GM20431 (cell line): Measurements from ENCODE around the gene MAP3K7CL.

ENCODE experiments used
- in situ Hi-C: fragments of 300-500 bp; cut with MseI, MboI; formaldehyde crosslinking; loops from one replicate; pipeline ENCODE4 v1.15.0; 2020; ENCODE audit warnings: low sequenced_read_pairs; ENCODE audit not compliant: unreplicated experiment

MAP3K7CL gene

GRCh38 chr21:29190923-29191331, 60.5 kb downstream of the MAP3K7CL start:
- in situ Hi-C loops, result no loop called here

- in situ Hi-C loops, result no loop called here
Observed at GRCh38 chr21:29193072-29193471, 62.6 kb downstream of the MAP3K7CL start.

GRCh38 chr21:29193901-29194300, 63.5 kb downstream of the MAP3K7CL start:
- in situ Hi-C loops, result no loop called here

- in situ Hi-C loops, result no loop called here
Observed at GRCh38 chr21:29194342-29194741, 63.9 kb downstream of the MAP3K7CL start.

GRCh38 chr21:29194847-29195246, 64.4 kb downstream of the MAP3K7CL start:
- in situ Hi-C loops, result no loop called here

- in situ Hi-C loops, result no loop called here
Observed at GRCh38 chr21:29195981-29196669, 65.7 kb downstream of the MAP3K7CL start.

GRCh38 chr21:29196670-29197191, 66.3 kb downstream of the MAP3K7CL start:
- in situ Hi-C loops, result no loop called here

- in situ Hi-C loops, result no loop called here
Observed at GRCh38 chr21:29201186-29201585, 70.7 kb downstream of the MAP3K7CL start.

- in situ Hi-C loops, result no loop called here
Observed at GRCh38 chr21:29205009-29205408, 74.6 kb downstream of the MAP3K7CL start.

DNA sequence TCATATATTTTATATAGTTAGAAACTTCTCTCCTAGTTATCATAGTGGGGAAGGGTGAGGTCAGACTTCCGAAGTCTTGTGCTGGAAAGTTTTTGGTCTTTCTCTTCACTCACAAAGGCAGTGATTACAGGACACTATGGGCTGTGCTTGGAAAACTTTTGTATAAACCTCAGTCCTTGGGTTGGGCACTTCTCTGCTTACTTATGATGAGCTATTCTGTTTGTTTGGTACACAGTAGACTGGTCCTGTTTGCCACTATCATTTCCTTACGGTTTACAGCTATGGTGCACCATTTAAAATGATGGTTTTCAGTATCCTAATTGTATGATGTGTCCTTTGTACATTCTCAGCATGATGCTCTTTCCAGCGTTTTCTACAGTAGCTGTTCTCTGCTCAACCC, 75.5 kb downstream of the MAP3K7CL start:
- in situ Hi-C loops, result no loop called here

DNA sequence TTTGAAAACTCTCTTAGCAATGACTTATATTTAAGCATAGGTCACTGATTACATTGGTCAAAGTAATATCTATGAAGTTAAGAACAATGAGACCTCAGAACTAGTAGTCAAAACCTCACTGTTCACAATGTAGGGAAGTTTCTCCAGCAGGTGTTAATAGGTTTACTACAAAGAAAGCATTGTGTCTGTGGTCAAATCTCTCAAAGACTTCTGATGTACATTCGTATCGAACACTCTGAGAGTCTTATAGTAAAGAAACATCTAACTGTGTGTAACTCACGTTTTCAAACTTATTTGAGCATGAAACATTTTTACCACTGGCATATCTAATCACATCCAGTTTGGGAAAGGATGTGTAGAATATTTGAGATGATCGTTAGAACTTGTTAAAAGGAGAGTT, 76.0 kb downstream of the MAP3K7CL start:
- in situ Hi-C loops, result no loop called here

DNA sequence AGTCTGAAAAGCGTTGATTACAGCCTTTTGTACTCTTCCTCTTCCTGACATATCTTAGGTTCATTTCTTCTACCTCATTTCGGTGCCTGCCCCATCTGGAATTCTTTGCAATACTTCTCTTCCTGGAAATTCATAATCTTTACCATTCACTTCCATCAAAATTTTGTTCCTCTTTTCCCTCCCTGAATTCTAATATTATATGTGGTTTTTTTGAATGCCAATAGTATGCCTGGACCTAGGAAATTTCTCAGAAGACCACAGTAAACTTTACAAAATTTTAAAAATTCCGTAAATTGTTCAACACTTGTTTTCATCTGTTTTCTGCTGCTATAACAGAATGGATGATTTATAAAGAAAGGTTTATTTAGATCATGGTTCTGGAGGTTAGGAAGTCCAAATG, 76.8 kb downstream of the MAP3K7CL start:
- in situ Hi-C loops, result no loop called here

DNA sequence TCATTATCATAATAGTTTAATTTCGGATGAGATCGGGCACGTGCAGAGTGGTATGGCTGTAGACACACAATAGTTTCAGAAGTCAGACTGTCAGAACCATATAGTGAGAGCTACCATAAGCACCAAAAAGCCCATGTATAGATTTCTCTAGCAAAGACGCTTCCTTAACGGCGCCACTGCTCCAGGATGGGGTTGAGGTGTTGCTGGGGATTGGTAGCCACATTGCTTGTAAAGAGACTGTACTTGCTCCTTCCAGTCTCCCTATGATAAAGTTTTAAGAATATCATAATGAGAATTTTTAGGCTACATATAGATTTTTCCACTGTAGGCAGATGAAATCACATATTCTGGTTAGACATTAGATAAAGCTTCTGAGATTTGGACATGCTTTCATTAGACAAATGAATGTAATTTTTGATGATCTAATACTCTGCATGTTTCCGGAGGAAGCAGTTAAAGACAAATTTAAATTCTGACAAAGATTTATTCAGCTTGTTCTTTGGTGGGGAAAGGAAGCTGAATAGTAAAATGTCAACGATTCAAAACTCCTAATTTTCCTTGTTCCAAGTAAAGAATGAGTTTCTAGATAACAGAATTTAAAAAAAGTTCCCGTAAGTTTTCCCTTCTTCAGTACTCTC, 77.7 kb downstream of the MAP3K7CL start:
- in situ Hi-C loops, result no loop called here

- in situ Hi-C loops, result no loop called here
Observed at GRCh38 chr21:29208682-29209059, 78.2 kb downstream of the MAP3K7CL start.

DNA sequence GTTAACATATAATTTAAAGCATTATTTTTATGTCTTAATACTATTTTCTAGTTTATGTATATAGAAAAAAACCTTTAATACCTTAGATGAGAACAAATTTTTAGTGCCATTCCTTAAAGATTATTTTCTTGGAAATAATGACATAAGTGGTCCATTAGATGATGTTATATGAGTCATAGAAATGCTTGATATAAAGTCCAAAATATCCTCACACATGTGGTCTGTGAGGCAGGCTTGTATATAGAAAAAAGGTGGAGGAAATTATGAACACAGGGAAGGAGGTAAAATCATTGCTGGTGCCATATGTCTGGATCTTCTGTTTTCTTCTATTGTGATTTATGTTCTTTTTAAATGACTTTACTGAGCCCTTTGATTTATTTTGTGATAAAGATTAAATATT, 79.3 kb downstream of the MAP3K7CL start:
- in situ Hi-C loops, result no loop called here

DNA sequence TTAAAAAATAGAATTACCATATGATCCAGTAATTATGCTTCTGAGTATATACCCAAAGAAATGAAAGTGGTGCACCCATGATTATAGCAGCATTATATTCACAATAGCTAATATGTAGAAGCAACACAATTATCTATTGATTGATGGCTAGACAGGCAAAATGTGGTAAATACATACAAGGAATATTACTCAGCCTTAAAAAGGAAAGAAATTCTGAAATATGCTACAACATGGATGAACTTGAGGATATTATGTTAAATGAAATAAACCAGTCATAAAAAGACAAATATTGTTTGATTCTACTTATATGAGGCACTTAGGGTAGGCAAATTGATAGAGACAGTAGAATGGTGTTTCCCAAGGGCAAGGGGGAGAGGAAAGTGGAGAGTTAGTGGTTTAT, 80.8 kb downstream of the MAP3K7CL start:
- in situ Hi-C loops, result no loop called here

DNA sequence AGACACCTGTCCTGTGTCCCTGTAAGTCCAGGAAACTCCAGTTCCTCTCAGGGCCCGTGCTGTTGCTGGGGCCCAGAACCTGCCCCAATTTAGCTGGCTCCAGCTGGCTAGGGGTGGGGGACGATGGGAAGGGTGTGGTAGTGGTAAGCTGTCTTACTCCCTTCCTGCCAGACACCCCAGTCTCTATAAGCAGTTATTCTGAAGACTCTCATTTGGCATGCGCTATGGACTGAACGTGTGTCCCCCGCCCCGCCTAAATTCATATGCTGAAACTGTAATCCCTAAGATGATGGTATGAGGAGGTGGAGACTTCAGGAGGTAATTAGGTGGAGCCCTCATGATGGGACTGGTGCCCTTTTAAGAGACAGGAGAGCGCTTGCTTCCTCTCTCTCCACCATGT, 82.0 kb downstream of the MAP3K7CL start:
- in situ Hi-C loops, result no loop called here

DNA sequence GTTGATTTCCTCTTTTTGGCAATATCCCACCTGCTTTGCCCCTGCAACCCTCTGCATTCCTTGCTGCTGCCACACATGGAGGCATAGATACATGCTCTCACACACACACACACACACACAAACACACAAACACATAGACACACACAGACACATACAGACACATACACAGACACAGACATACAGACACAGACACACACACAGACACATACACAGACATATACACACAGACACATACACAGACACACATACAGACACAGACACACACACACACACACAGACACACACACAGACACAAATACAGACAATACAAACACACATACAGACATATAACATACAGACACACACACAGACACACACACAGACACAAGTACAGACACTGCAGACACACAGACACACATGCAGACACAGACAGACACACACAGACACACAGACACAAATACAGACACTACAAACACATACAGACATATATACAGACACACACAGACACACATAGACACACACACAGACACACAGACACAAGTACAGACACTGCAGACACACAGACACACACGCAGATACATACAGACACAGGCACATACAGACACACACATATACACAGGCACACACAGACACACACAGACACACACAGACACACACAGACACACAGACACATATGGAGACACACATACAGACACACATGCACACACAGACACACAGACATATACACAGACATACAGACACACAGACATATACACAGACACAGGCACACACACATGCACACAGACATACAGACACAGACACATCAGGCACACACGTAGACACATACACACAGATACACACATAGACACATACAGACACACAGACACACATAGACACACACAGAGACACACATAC, 83.3 kb downstream of the MAP3K7CL start:
- in situ Hi-C loops, result no loop called here

- in situ Hi-C loops, result no loop called here
Observed at GRCh38 chr21:29215709-29216108, 85.3 kb downstream of the MAP3K7CL start.

DNA sequence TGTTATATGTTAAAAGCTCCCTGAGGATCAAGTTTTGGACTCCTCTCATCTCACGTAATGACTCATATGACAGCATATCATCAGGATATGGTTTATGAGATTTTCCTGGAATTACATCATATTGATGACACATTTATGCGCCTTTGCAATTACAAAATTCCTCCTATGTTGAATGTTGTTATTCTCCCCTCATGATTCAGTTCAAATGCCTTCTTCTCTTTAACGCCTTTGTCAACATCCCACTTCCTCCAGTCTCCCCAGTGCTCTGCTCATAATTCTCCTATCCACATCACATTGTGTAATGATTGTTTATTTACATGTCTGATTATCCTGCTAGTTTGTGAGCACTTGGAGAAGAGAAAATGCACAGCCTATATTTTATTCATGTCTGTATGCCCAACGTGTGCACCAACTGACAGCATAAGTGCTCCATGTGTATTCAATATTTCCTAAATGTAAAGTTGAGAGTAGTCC, 87.4 kb downstream of the MAP3K7CL start:
- in situ Hi-C loops, result no loop called here

GRCh38 chr21:29218749-29219148, 88.3 kb downstream of the MAP3K7CL start:
- in situ Hi-C loops, result no loop called here
